Liver (tissue), 9 donors: ENCODE measurements around the gene IPO9. TPM values are rescaled to one million over a fixed set of nuclear protein-coding genes. Genes with fewer than 3 reads are reported as not detected.

Experiments used
- DNase-seq: peaks from one replicate; pipeline ENCODE4 v3.0.0-alpha.2; 2017; ENCODE audit warnings: low spot score
- H3K27ac ChIP-seq, 2 donors: one replicate each; pipeline ENCODE4 v1.7.0; 2013; ENCODE audit warnings: inconsistent platforms in 2 of 2, low read length in 2 of 2, control low read depth in 1 of 2, low read depth in 1 of 2, mild to moderate bottlenecking in 1 of 2
- H3K27me3 ChIP-seq, 4 donors: one replicate each; pipeline versions ENCODE4 v1.6.1 to v1.7.0; 2013; ENCODE audit warnings: low read length in 3 of 4, inconsistent platforms in 1 of 4, mild to moderate bottlenecking in 1 of 4, moderate library complexity in 1 of 4; ENCODE audit not compliant: control insufficient read depth in 4 of 4, insufficient read depth in 4 of 4
- H3K36me3 ChIP-seq, 4 donors: one replicate each; pipeline versions ENCODE4 v1.6.1 to v1.7.0; 2013; ENCODE audit warnings: low read length in 3 of 4, mild to moderate bottlenecking in 3 of 4, low read depth in 1 of 4, moderate library complexity in 1 of 4; ENCODE audit not compliant: control insufficient read depth in 4 of 4, insufficient read depth in 3 of 4
- H3K4me1 ChIP-seq, 4 donors: one replicate each; pipeline versions ENCODE4 v1.6.1 to v1.7.0; 2013; ENCODE audit warnings: low read length in 3 of 4, mild to moderate bottlenecking in 3 of 4, moderate library complexity in 1 of 4; ENCODE audit not compliant: control insufficient read depth in 4 of 4, insufficient read depth in 4 of 4
- H3K4me3 ChIP-seq, 3 donors: one replicate each; pipeline versions ENCODE4 v1.6.1 to v1.7.0; 2013; ENCODE audit warnings: low read length in 3 of 3, control low read depth in 1 of 3, low read depth in 1 of 3, mild to moderate bottlenecking in 1 of 3
- H3K9ac ChIP-seq, 2 donors: one replicate each; pipeline ENCODE4 v1.7.0; 2013; ENCODE audit warnings: low read length in 2 of 2, mild to moderate bottlenecking in 2 of 2, moderate library complexity in 2 of 2, control low read depth in 1 of 2, low read depth in 1 of 2
- H3K9me3 ChIP-seq, 4 donors: one replicate each; pipeline versions ENCODE4 v1.6.1 to v1.7.0; 2013; ENCODE audit warnings: low read length in 3 of 4; ENCODE audit not compliant: control insufficient read depth in 4 of 4
- EGR1 ChIP-seq, 2 donors: IDR thresholded peaks; 2 replicates each; pipeline ENCODE4 v1.6.1; 2016 to 2018; ENCODE audit warnings: antibody characterized with exemption in 2 of 2, low read depth in 2 of 2
- FOXA2 ChIP-seq: IDR thresholded peaks from 2 replicates; pipeline ENCODE4 v1.6.1; 2016; ENCODE audit warnings: antibody characterized with exemption
- GABPA ChIP-seq, 2 donors: IDR thresholded peaks in 1 of 2; conservative IDR thresholded peaks in 1 of 2; 2 replicates each; pipeline ENCODE4 v1.6.1; 2016; ENCODE audit warnings: antibody characterized with exemption in 2 of 2, mild to moderate bottlenecking in 1 of 2, moderate library complexity in 1 of 2
- HNF4A ChIP-seq, 2 donors: conservative IDR thresholded peaks; 2 replicates each; pipeline ENCODE4 v1.6.1; 2016; ENCODE audit warnings: antibody characterized with exemption in 2 of 2, mild to moderate bottlenecking in 2 of 2
- HNF4G ChIP-seq: IDR thresholded peaks from 2 replicates; pipeline ENCODE4 v1.6.1; 2016; ENCODE audit warnings: antibody characterized with exemption
- NR2F2 ChIP-seq: IDR thresholded peaks from 2 replicates; pipeline ENCODE4 v1.6.1; 2016; ENCODE audit warnings: antibody characterized with exemption
- RAD21 ChIP-seq, 2 donors: IDR thresholded peaks; 2 replicates each; pipeline ENCODE4 v1.6.1; 2016; ENCODE audit warnings: antibody characterized with exemption in 2 of 2, mild to moderate bottlenecking in 2 of 2
- RXRA ChIP-seq, 2 donors: IDR thresholded peaks; 2 replicates each; pipeline ENCODE4 v1.6.1; 2017 to 2018; ENCODE audit warnings: antibody characterized with exemption in 2 of 2, mild to moderate bottlenecking in 1 of 2
- SP1 ChIP-seq: IDR thresholded peaks from 2 replicates; pipeline ENCODE4 v1.6.1; 2018; ENCODE audit warnings: antibody characterized with exemption, mild to moderate bottlenecking
- WGBS: extraction: QIAGEN DNeasy Blood & Tissue Kit; methylation state at CpG from one replicate; pipeline ENCODE4 v1.1.7; 2013; 5-methylcytosine and 5-hydroxymethylcytosine counted together
- polyA plus RNA-seq, 2 donors: library from polyadenylated mRNA; stranded (reverse) in 1 of 2; unstranded in 1 of 2; fragments of 200-250 nt in 1 of 2; fragments of >200 nt in 1 of 2; fragmentation: Nextera tagmentation in 1 of 2; extraction: Ambion mirVana in 1 of 2; gene quantifications; one replicate each; pipeline versions ENCODE4 v1.2.1 to v1.2.3, GENCODE V29; 2013 to 2015
- total RNA-seq, 2 donors: library from RNA; depleted of rRNA; stranded (reverse); fragments of >200 nt; gene quantifications; one replicate each; pipeline ENCODE4 v1.2.3, GENCODE V29; 2014
- TF ChIP-seq, protein P1 (sequence below): IDR thresholded peaks from 2 replicates; pipeline ENCODE4 v1.6.1; 2016; ENCODE audit warnings: antibody characterized with exemption
- TF ChIP-seq, protein P2 (sequence below): IDR thresholded peaks from 2 replicates; pipeline ENCODE4 v1.6.1; 2016; ENCODE audit warnings: antibody characterized with exemption, mild to moderate bottlenecking
- TF ChIP-seq, protein P3 (sequence below): IDR thresholded peaks from 2 replicates; pipeline ENCODE4 v1.6.1; 2016; ENCODE audit warnings: antibody characterized with exemption
- TF ChIP-seq, protein P4 (sequence below): IDR thresholded peaks from 2 replicates; pipeline ENCODE4 v1.6.1; 2016; ENCODE audit warnings: antibody characterized with exemption
- TF ChIP-seq, protein P5 (sequence below): fragments of 150-350 bp; IDR thresholded peaks from 2 replicates; pipeline ENCODE4 v1.5.1; 2017; ENCODE audit warnings: improper control_type of control experiment, low read depth, low read length; ENCODE audit not compliant: missing input control
- donor health status: healthy.
- donor health status: healthy.
- donor health status: healthy.
- donor health status: healthy.
- donor health status: healthy.

Gene IPO9
- total and polyA plus RNA-seq, 4 donors = 6.6 to 22.1 (median 13.6) TPM

DNA sequence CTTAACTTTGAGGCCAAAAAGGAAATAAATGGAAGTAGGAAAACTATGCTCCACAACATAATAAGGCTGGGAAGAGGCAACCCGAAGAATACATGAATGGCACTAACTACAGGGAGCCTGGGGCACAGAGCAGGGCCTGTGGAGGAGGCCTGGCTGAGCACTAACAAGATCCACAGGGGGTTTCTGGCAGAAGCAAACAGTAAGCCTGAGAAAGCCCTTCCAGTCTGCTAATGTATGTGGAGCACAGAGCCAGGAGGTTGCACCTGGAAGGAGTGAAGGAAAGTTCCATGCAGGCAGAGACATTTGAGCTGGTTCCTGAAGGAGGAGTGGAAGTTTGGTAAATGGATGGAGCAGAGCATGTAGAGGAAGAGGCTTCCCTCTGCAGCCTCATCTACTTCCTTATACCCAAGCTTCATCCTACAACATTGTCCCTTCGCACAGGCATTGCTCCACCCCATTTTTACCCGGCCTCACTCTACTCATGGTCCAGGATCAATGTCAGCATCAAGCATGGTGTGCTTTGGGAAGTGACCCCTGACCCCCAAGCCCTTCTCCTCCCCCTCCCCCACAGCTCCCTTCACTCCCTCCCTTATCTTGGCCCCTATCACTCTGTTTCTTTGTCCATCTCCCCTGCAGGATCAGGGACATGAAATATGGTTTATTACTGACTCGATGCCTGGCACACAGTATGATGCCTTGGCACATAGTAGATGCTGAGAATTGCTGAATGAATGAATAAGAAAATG, 83.0 kb downstream of the IPO9 start:
- no peak overlapping the region for H3K27ac ChIP-seq
- no peak overlapping the region for H3K9ac ChIP-seq
- H3K9me3 ChIP-seq = no peaks in the 10 kb centered on the region
- 88% methylated on average over 4 of the region's 4 CpGs for WGBS
- H3K27me3 ChIP-seq = no peaks in the 10 kb centered on the region
- no peaks in the 10 kb centered on the region for H3K36me3 ChIP-seq
- H3K4me3 ChIP-seq = no peak overlapping the region
- no peak for DNase-seq
- TF ChIP-seq HNF4A (conservative IDR thresholded peaks at IDR 0.05) = no peak
- H3K4me1 ChIP-seq = peaks cover 0 to 3% (median 0%) of the 10 kb centered on the region in 4 donors

DNA sequence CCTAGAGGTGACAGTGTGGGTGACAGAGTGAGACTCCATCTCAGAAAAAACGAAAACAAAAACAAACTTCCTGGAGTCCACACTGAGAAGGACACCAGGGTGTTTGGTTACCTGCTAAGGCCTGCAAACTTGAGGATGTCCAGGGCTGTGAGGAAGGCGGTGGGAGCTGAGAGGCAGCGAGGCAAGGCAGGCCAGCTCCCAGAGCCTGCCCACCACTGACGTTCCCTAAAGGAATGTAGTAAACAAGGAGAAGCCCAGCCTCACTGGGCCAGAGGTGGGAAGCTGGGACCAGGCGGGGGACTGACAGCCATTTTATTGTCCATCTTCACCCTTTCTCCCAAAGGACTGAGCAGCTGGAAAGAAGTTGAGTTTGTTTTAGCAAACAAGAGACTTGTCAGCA, 83.9 kb downstream of the IPO9 start:
- no peak overlapping the region for H3K27ac ChIP-seq
- no peaks in the 10 kb centered on the region for H3K27me3 ChIP-seq
- DNase-seq = no peak
- no peak overlapping the region for H3K9ac ChIP-seq
- H3K4me3 ChIP-seq = no peak overlapping the region
- no peaks in the 10 kb centered on the region for H3K9me3 ChIP-seq
- 79% methylated on average over 5 of the region's 5 CpGs for WGBS
- peaks cover 0 to 3% (median 0%) of the 10 kb centered on the region in 4 donors for H3K4me1 ChIP-seq
- no peaks in the 10 kb centered on the region for H3K36me3 ChIP-seq
- TF ChIP-seq GABPA (IDR thresholded peaks at IDR 0.05 in 1 of 2, conservative IDR thresholded peaks at IDR 0.05 in 1 of 2) (no peak), RXRA (IDR thresholded peaks at IDR 0.05) (no peak), RAD21 (IDR thresholded peaks at IDR 0.05) (no peak), NR2F2 (no peak), HNF4G (no peak), FOXA2 (no peak), EGR1 (IDR thresholded peaks at IDR 0.05; ENCODE audit: low read depth in 2 of 2) (no peak), HNF4A (conservative IDR thresholded peaks at IDR 0.05) (no peak), SP1 (no peak)
- TF ChIP-seq, protein P1, sequence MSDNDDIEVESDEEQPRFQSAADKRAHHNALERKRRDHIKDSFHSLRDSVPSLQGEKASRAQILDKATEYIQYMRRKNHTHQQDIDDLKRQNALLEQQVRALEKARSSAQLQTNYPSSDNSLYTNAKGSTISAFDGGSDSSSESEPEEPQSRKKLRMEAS = no peak
- TF ChIP-seq, protein P2, sequence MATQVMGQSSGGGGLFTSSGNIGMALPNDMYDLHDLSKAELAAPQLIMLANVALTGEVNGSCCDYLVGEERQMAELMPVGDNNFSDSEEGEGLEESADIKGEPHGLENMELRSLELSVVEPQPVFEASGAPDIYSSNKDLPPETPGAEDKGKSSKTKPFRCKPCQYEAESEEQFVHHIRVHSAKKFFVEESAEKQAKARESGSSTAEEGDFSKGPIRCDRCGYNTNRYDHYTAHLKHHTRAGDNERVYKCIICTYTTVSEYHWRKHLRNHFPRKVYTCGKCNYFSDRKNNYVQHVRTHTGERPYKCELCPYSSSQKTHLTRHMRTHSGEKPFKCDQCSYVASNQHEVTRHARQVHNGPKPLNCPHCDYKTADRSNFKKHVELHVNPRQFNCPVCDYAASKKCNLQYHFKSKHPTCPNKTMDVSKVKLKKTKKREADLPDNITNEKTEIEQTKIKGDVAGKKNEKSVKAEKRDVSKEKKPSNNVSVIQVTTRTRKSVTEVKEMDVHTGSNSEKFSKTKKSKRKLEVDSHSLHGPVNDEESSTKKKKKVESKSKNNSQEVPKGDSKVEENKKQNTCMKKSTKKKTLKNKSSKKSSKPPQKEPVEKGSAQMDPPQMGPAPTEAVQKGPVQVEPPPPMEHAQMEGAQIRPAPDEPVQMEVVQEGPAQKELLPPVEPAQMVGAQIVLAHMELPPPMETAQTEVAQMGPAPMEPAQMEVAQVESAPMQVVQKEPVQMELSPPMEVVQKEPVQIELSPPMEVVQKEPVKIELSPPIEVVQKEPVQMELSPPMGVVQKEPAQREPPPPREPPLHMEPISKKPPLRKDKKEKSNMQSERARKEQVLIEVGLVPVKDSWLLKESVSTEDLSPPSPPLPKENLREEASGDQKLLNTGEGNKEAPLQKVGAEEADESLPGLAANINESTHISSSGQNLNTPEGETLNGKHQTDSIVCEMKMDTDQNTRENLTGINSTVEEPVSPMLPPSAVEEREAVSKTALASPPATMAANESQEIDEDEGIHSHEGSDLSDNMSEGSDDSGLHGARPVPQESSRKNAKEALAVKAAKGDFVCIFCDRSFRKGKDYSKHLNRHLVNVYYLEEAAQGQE = no peak
- TF ChIP-seq, protein P3, sequence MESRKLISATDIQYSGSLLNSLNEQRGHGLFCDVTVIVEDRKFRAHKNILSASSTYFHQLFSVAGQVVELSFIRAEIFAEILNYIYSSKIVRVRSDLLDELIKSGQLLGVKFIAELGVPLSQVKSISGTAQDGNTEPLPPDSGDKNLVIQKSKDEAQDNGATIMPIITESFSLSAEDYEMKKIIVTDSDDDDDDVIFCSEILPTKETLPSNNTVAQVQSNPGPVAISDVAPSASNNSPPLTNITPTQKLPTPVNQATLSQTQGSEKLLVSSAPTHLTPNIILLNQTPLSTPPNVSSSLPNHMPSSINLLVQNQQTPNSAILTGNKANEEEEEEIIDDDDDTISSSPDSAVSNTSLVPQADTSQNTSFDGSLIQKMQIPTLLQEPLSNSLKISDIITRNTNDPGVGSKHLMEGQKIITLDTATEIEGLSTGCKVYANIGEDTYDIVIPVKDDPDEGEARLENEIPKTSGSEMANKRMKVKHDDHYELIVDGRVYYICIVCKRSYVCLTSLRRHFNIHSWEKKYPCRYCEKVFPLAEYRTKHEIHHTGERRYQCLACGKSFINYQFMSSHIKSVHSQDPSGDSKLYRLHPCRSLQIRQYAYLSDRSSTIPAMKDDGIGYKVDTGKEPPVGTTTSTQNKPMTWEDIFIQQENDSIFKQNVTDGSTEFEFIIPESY = no peak
- TF ChIP-seq, protein P4, sequence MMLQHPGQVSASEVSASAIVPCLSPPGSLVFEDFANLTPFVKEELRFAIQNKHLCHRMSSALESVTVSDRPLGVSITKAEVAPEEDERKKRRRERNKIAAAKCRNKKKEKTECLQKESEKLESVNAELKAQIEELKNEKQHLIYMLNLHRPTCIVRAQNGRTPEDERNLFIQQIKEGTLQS = no peak
- TF ChIP-seq, protein P5, sequence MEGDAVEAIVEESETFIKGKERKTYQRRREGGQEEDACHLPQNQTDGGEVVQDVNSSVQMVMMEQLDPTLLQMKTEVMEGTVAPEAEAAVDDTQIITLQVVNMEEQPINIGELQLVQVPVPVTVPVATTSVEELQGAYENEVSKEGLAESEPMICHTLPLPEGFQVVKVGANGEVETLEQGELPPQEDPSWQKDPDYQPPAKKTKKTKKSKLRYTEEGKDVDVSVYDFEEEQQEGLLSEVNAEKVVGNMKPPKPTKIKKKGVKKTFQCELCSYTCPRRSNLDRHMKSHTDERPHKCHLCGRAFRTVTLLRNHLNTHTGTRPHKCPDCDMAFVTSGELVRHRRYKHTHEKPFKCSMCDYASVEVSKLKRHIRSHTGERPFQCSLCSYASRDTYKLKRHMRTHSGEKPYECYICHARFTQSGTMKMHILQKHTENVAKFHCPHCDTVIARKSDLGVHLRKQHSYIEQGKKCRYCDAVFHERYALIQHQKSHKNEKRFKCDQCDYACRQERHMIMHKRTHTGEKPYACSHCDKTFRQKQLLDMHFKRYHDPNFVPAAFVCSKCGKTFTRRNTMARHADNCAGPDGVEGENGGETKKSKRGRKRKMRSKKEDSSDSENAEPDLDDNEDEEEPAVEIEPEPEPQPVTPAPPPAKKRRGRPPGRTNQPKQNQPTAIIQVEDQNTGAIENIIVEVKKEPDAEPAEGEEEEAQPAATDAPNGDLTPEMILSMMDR = no peak
